GM18868 (cell line): ENCODE data around the gene PRR35.
A peak's percentile ranks its signal among the peaks of the same experiment; 100 is the strongest.

Source experiments
- ATAC-seq: cut with Tn5 transposase; IDR thresholded peaks from one replicate; pipeline ENCODE4 v1.9.1; 2021; ENCODE audit warnings: mild to moderate bottlenecking, moderate library complexity; ENCODE audit not compliant: unreplicated experiment

The PRR35 gene

GRCh38 chr16:527015-527903 lies 32.9 kb upstream of the PRR35 start, which contains the start of gene CAPN15:
TSS of gene CAPN15 (plus strand) at chr16:527712. CDS start at chr16:546839, 19,127 bp downstream.
- ATAC-seq, result peak; percentile 64

- ATAC-seq, result peak; percentile 10
Observed at GRCh38 chr16:528111-529011, 31.8 kb upstream of the PRR35 start.

GRCh38 chr16:529012-529575 lies 31.1 kb upstream of the PRR35 start:
- ATAC-seq, result no peak

GRCh38 chr16:530111-530817 lies 29.9 kb upstream of the PRR35 start:
- ATAC-seq, result no peak

GRCh38 chr16:531494-532125 lies 28.6 kb upstream of the PRR35 start:
- no peak for ATAC-seq

GRCh38 chr16:533391-534123 lies 26.6 kb upstream of the PRR35 start:
- ATAC-seq, result no peak

- ATAC-seq, result no peak
Observed at GRCh38 chr16:534135-534534, 26.1 kb upstream of the PRR35 start.

- ATAC-seq, result no peak
Observed at GRCh38 chr16:534856-535445, 25.2 kb upstream of the PRR35 start.

GRCh38 chr16:535446-536405 lies 24.5 kb upstream of the PRR35 start:
- no peak for ATAC-seq

GRCh38 chr16:536746-537145 lies 23.4 kb upstream of the PRR35 start:
- ATAC-seq, result no peak

- no peak for ATAC-seq
Observed at GRCh38 chr16:537415-538335, 22.5 kb upstream of the PRR35 start.

GRCh38 chr16:539901-540530 lies 20.2 kb upstream of the PRR35 start:
- ATAC-seq, result no peak

GRCh38 chr16:540645-541340 lies 19.4 kb upstream of the PRR35 start:
- no peak for ATAC-seq

- no peak for ATAC-seq
Observed at GRCh38 chr16:543301-544164, 16.7 kb upstream of the PRR35 start.

- ATAC-seq, result no peak
Observed at GRCh38 chr16:544517-544916, 15.7 kb upstream of the PRR35 start.
